Islet of Langerhans (tissue), 1 donor: ENCODE results near the gene CC2D1A.
A peak's percentile ranks its signal among the peaks of the same experiment; 100 is the strongest.

ENCODE experiments used
- FAIRE-seq: peaks from one replicate; lab custom pipeline; 2011; peaks lifted over from hg19 to GRCh38; lab: Jason Lieb, UNC

CC2D1A gene

DNA sequence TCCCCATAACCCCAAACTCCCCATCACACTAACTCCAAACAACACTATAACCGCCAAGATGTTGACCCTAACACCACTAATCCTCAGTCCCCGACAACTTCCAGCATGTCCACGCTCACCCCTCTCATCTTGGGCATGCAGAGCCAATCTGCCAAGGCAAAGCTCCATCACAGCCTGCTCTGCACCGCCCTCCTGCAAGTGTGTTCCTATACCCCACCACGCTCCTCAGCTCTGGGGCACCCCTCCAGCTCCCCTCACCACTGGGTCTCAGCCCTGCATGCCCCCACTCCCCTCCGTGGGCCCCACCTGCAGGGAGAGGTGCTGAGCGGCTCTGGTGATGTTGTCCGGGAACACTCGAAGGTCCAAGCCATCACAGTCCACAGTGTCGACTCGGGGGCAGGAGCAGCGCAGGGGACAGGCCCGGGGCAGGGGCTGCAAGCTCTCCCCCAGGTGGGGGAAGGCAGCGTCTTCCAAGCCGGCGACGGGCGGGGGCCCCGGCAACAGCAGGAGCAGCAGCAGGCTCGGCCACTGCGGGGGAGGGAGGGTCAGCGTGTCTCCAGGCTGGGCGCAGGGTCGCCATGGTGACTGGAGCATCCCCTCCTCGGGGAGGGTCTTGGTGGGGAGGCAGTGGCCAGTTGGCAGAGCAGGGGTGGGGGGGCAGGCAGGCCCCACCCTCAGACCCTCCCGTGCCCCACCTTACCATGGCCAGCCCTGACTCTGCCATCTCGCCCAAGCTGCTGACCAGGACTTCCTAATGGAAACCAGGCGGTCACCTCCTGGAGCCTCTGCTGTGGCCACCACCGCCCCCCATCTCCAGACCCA lies 31.7 kb downstream of the CC2D1A start:
- no peak for FAIRE-seq

DNA sequence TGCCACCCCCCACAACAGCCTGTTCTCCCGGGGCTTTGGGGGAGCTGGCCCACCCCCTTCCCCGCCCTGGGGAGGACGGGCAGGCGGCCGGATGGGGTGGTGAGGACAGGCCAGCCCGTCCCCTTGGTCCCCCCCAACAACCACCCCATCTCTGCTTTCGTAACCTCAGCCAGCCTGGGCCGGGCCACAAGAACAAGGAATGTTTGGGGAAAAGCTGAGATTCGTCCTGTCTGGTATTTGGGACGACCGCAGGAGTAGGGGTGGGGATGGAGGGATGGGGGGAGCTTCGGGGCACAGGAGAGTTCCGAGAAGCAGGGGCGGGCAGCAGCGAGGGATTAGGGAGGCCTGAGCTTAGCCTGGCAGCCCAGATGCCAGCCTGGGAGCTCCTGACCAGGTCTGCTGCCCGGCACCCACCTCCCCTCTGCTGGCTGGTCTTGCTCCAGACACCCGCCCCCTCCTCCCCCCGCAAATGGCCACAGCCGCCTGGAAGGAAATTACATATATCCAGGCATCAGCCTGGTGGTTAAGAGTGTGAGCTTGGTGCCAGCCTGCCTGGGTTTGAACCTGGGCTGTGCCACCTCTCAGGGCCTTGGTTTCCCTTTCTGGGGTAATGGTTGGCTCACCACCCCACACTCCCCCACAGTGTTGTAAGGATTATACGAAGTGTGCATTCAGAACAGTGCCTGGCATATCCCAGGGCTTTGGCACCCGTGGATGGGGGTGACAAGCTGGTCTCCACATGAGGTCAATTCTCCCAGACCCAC lies 32.5 kb downstream of the CC2D1A start, which contains the start of gene PODNL1:
Gene PODNL1 (minus strand): TSS at position 117 of the 764 bp plus-strand sequence. CDS start 236 bp downstream, outside the sequence.
- no peak for FAIRE-seq

DNA sequence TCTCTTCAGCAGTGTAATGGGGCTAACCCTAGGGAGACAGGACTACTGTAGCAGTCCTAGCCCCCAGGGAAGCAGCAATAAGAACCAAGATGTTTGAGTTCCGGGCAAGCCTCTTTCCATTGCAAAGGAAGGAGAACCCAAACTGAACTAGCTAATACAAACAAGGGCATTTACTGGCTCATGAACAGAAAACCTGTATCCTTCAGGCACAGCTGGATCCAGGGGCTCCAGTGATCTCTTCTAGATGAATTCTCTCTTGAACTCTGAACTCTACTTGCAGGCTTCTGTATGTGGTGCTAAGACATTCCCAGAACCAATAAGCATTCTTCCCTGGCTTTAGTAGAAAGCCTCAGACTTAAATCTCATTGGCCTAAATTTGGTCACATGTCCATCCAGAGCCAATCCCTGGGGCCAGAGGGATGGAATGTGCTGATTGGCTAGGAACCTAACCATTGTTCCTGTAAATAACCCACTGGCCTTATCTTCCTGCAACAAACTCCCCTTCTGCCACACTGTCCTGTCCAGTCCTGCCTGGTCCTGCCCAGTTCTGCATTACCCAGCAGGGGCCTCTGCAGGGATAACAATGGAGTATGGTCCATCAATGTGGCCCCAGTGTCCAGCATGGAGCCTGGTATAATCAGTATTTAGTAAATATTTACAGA lies 36.2 kb downstream of the CC2D1A start:
- no peak for FAIRE-seq

DNA sequence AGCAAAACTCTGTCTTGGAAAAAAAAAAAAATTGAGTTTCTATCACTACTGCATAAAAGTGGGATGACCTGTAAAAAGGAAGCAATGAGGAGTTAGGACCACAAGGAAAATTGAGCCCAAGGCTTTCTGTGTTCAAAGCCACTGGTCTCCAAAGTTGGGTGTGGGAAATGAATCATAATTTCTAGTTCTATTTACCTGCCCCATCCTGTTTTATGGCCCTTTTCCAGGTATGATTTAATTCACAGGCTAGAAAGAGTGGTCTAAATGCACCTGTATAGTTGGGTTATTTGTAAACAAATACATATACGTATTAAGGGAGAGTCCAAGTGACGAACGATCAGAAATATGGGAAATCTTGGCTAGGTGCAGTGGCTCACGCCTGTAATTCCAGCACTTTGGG lies 40.4 kb downstream of the CC2D1A start:
- FAIRE-seq: no peak

DNA sequence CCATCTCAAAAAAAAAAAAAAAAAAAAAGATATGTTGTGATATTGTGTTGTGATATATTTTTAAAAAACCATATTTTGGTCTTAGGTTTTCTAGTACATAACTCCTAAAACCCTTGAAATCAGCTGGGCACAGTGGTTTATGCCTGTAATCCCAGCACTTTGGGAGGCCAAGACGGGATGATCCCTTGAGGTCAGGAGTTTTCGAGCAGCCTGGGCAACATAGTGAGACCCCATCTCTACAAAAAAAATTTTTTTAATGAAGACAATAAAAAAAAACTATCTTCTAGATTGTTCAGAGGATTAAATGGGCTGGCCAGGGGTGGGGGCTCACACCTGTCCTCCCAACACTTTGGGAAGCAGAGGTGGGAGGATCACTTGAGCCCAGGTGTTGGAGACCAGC lies 45.0 kb downstream of the CC2D1A start:
- FAIRE-seq: no peak

DNA sequence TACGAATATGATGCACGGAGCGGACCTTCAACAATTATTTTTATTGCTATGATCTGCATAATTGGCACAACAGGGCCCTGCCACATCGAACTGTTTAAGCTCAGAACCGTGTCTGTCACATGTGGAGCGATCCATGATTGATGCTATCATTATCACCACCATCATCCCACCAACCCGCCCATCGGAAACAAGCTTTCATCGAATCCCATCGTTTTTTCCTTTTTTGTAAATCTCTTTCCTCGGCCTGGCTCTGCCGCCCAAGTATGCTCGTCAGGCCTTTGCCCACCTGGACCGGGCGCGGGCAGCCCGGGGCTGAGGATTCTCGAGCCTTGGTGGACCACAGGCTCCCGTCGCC lies 45.8 kb downstream of the CC2D1A start:
- no peak for FAIRE-seq

DNA sequence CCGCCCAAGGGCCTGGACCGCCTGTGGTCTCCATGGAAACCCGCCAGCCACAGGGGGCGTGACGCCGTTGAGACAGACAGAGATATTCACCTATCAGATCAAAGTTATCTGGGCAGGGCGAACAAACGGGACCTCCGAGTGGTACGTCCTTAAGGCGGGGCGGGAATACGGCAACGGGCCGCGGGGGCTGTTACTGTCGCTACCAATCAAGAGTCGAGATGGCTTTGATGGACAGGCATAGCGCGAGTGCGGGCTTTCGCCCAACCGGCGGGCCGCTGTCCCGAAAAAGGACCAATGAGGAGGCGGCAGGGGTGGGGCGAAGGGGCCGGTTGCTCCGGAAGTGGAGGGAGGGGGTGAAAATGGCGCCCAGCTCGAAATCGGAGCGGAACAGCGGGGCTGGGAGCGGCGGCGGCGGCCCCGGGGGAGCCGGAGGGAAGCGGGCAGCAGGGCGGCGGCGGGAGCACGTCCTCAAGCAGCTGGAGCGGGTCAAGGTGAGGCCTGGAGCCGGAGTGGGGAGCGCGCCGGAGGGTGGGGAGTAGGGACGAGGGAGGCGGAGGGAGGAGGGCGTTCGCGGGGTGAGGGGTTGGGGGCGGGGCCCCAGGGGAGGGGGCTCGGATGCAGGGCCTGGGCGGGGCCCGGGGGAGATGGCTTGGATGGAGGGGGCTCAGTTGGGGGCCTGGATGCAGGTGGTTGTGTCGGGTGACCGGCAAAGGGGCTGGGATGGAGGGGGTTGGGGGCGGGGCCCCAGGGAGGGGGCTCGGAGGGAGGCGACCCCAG lies 46.3 kb downstream of the CC2D1A start, which contains the start of gene DCAF15:
Gene DCAF15 (plus strand): TSS at position 356 of the 777 bp plus-strand sequence. CDS start 4 bp downstream, at position 360.
- FAIRE-seq: peak; percentile 92

DNA sequence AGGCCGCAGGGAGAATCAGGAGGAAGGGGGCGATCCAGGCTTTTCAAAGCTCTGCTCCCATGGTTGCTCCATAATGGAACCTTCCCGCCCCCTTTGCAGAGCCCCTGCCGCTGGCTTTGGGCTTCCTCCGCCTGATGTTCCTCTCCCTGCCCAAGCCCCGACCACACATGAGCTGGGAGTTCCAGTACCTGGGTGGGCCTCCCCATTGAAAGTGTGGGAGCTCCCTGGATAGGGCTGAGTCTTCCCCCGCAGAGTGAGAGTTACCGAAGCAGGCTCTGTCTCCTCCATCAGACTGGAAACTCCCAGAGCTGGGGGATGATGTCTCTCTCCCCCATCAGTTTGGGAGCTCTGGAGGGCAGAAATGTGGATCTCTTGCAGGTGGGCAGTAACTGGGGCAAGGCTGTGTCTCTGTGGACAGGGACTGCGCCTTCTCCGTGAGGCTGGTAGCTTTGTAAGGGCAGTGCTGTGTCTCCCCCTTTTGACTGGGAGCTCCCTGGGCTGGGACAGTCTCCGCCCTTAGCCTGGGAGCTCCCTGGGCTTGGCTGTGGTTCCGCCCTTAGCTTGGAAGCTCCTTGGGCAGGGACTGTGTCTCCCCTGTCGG lies 47.0 kb downstream of the CC2D1A start:
- FAIRE-seq: no peak

DNA sequence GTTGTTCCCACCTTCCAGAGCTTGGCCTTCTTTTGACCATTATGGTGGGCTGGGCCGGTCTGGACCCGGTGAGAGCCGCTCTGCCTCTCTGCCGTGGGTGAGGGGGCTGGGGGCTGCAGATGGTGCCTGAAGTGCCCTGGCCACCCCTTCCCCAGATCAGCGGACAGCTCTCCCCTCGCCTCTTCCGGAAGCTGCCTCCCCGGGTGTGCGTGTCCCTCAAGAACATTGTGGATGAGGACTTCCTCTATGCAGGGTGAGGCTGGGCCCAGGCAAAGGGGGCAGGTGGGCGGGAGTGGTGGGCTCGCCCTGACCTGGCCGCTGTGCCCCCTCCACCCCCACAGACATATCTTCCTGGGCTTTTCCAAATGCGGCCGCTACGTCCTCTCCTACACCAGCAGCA lies 48.2 kb downstream of the CC2D1A start:
- no peak for FAIRE-seq

DNA sequence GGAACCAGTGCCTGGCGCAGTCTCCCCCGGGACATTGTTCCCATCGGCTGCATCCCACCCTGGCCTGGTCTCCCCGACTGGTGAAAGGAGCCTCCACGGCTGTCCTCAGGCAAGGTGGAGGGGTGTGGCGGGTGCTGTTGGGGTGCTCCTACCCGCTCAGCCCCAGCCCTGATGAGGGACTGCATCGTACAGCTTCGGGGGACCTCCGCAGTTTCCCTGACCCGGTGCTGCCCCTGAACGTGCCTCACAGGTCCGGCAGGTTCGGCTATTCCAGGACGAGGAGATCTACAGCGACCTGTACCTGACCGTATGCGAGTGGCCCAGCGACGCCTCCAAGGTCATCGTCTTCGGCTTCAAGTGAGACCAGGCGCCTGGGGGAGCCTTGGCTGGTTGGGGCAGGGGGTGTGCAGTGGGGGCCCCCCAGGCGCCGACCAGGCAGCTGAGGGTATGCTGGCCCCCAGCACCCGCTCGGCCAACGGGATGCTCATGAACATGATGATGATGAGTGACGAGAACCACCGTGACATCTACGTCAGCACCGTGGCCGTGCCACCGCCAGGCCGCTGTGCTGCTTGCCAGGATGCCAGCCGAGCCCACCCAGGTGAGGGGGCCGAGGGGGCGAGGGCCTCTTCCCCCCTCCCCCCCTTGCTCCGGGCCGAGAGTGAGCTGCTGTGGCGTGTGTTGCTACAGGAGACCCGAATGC lies 49.8 kb downstream of the CC2D1A start:
- FAIRE-seq: no peak

DNA sequence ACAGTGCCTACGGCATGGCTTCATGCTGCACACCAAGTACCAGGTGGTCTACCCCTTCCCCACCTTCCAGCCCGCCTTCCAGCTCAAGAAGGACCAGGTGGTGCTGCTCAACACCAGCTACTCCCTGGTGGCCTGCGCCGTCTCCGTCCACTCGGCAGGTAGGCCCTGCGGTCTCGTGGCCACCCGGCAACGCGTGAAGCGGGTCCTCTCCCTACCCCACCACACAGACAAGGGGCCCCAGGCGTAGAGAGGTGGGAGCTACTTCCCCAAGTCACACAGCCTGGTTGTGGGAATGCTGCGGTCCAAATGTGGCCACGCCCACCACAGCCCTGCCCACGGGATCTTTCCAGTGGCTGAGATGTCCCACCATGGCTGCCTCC lies 50.4 kb downstream of the CC2D1A start:
- FAIRE-seq: no peak

DNA sequence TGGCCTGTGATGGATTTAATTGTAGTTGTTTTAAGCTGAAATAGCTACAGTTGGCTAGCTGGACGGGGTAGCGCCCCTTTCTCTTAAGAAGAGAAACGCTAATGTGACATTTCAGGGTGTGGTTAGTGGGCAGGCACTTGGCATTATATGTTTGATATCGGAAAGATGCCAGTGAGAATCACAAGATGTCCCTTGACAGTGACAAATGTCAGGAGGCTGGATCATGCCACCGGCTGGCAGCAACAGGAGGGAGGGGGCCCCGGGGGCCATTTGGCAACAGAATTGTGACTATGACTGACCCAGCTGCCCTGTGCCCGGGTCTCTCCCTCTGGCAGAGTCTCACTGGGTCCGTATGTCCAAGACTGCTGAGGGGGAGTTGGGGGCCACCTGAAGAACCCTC lies 51.0 kb downstream of the CC2D1A start:
- FAIRE-seq: no peak

DNA sequence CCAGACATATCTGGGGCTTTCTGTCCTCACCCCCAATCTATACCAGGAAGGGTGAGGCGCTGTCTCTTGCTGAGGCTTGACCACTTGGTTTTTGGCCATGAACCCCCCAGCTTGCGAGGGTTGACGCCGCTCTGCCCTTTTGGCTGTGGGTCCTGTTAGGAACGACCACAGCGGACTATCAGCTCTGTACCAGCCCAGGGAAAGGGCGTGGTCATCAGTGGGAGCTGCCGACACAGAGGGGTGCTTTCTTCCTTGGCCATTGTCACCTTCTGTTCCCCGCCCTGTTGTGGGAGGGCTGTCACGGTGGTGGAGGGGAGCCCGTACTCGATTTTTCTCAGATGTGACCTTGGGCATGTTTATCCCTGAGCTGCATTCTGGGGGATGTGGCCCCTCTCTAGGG lies 52.0 kb downstream of the CC2D1A start:
- FAIRE-seq: no peak

DNA sequence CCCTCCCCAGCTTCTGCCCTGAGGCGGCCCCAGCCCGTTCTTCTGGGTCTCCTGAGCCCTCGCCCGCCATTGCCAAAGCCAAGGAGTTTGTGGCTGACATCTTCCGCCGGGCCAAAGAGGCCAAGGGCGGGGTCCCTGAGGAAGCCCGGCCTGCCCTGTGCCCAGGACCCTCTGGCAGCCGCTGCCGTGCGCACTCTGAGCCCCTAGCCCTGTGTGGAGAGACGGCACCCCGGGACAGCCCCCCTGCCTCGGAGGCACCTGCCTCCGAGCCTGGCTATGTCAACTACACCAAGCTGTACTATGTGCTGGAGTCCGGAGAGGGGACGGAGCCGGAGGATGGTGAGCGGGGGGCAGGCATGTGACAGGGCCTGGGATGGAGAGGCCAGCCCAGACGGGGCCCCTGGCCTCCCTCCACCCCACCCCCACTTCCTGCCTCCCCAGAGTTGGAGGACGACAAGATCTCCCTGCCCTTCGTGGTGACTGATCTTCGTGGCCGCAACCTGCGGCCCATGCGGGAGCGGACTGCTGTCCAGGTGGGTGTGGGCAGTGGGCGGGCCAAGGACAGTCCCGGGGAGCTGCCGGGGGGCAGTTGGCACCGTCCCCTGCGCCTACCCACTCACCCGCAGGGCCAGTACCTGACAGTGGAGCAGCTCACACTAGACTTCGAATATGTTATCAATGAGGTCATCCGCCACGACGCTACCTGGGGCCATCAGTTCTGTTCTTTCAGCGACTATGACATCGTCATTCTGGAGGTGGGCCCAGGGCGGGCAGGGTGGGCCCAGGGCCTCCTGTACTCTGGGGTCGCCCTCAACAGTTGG lies 53.4 kb downstream of the CC2D1A start:
- no peak for FAIRE-seq

DNA sequence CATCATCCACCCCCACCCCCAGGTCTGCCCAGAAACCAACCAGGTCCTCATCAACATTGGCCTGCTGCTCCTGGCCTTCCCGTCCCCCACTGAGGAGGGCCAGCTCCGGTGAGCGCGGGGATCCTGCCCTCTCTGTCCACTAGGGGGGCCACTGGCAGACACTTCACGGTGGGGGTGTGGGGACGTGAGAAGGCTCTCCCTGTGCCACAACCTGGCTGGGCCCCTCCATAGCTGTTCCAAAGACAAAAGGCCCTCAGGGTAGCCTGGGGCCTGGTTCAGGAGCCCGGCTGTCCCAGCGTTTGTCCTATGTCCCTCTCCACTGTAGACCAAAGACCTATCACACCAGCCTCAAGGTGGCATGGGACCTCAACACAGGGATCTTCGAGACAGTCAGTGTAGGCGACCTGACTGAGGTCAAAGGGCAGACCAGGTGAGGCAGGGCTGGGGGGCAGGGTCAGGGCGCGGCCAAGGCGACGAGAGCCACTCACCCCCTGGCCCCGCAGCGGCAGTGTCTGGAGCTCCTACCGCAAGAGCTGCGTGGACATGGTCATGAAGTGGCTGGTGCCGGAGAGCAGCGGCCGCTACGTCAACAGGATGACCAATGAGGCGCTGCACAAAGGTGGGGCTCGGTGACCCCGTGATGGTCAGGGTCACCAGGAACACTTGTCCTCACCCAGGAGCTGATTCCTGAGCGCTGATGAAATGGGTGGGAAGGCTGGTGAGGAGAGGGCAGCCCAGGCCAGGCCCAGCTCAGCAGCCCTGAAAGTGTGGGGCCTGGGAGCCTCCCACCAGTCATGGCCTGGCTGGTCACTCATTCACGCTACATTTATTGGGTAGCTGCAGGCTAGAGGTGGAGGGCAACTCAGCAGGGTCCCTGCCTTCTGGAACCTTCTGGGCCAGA lies 54.2 kb downstream of the CC2D1A start:
- no peak for FAIRE-seq

DNA sequence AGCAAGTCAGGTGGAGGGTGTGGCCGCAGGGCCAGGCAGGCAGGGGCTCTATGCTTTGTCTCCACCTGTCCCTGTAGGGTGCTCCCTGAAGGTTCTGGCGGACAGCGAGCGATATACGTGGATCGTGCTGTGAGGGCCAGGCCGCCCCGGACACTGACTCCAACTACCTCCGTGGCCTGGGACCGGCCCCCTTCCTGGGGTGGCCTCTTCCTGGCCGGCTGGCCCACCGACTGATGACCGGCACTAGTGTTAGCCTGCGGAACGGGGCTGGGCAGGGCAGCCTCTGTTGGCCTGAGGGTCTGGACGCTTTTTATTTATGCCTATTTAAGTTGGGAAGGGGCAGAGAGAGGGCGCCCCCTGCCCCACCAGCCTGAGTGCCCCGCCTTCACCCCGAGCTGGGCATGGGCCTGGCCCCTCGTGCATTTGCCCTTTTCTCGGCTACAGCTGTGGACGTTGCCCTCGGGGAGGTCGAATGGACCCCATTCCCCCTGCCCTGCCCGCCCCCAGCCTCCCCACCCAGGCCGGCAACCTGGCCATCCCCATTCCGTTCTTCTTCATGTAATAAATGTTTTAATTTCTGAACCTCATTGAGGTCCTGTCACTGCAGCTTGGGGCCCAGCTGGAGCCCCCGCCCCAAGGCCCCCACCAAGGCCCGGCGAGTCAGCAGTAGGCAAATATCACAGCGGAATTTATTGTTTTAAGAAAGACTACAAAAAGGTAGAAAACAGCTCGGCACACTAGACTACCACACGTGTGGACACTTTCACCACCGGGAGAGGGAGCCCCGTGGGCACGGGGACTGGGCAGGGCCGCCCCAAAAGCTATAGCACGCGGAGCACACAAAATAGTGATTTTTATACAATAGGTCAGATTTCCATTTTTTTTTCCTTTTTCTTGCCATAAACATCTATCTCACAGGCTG lies 55.1 kb downstream of the CC2D1A start:
- FAIRE-seq: no peak

DNA sequence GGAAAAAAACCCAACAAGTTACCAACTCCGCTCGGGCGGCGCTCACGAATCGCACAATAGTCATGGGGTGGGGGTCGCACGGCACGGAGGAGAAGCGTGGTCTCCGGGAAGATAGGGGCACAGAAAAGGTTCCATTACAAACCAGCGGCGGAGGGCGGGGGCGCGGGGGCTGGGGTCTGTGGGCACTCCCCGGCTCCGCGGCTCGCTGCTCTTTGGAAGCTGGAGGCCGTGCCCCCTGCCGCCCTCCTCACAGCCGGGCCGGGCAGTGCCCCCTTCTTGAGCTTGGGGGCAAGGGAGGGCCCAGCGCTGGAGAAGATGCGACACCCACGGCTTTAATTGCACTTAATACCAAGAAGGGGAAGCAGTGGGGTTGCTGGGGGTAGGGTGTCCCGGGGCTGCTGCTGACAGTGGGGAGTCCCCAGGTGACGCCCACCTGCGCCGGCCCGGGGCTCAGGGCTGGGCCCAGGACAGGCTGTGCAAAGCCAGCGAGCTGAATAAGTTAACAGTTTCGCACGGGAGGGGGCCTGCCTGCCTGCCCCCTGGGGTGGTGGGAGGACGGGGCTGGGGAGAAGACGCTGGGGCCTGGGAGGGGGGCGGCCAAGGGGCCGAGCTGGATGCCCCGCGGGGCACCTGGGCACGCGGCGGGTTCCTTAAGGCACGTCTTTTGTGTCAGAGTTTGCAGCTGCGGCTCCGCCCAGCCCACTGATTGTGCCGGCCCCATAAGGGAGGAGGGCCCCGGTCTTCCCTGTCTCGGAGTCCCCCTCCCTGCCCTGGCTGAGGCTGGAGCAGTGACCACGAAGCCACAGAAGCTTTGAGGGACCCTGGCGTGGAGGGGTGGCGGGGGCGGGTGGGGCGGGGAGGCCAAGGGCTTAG lies 56.1 kb downstream of the CC2D1A start:
- no peak for FAIRE-seq
